GM13976 (cell line): ENCODE data around the gene ASCC3.

Experiments
- DNase-seq: peaks from one replicate; pipeline ENCODE4 v3.0.0; 2012; ENCODE audit warnings: low spot score
- CTCF ChIP-seq: IDR thresholded peaks from 2 replicates; pipeline ENCODE4 v1.5.1; 2012; ENCODE audit warnings: borderline replicate concordance, mild to moderate bottlenecking; ENCODE audit not compliant: insufficient read depth; ENCODE audit errors: extremely low read depth, missing control alignments, control extremely low read depth
- in situ Hi-C: fragments of 300-500 bp; cut with MboI; formaldehyde crosslinking; loops from one replicate; pipeline ENCODE4 v1.12.0; 2022; ENCODE audit warnings: low sequenced_read_pairs, mixed read lengths, inconsistent platforms; ENCODE audit not compliant: unreplicated experiment

The ASCC3 gene

DNA sequence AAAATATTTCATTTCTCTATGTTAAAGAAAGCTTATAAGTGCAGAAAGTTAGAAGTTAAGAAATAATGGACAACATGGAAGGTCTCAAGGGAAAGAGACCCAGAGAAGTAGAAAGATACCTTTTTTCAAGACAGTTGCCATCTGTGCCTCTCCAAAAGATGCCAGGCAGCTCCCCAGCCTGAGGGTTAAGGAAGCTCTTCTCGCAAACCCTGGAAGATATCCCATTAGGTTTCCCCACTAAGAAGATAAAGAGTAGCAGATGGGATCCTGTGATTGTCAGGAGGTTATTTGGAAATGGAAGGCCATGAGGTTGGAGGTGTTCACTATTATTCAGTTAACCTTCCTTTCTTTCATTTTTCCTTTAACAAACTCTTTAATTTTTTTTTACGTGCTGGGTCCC, 306.3 kb downstream of the ASCC3 start:
- in situ Hi-C loops, result no loop called here
- no peak for DNase-seq
- TF ChIP-seq CTCF, result no peak

DNA sequence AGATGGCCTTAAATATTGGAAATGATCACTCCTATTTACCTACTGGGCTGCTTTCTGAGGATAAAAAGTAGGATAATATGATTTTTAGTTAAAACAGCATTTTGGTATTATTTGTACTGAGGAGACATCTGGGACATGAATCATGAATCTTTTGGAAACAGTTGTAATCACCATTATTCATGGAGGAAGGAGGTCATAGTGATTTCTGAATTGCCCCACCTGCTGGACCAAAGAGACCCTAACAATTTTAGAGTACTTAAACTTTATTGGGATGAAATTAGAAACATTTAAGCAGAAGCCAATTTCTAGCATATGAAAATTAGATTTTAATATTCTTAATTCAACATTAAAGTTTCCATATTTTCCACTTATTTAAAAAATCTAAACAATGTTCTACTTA, 308.0 kb downstream of the ASCC3 start:
- TF ChIP-seq CTCF, result no peak

DNA sequence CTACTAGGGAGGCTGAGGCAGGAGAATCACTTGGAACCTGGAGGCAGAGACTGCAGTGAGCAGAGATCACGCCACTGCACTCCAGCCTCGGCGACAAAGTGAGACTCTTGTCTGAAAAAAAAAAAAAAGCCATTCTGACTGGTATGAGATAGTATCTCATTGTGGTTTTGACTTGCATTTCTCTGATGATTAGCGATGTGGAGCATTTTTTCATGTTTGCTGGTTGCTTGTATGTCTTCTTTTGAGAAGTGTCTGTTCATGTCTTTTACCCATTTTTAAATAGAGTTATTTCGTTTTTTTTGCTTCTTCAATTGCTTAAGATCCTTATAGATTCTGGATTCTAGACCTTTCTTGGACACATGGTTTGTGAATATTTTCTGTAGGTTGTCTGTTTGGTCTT, 312.9 kb downstream of the ASCC3 start:
- DNase-seq, result no peak
- in situ Hi-C loops, result no loop called here
- TF ChIP-seq CTCF, result no peak

More for the DNA sequence above, 308.0 kb downstream of the ASCC3 start:
- DNase-seq, result no peak
- in situ Hi-C loops, result no loop called here

- in situ Hi-C loops, result no loop called here
- no peak for TF ChIP-seq CTCF
- no peak for DNase-seq
These were observed 314.6 kb downstream of the ASCC3 start for GRCh38 chr6:100566563-100566962.

- in situ Hi-C loops, result no loop called here
- TF ChIP-seq CTCF, result no peak
- DNase-seq, result no peak
These were observed 315.6 kb downstream of the ASCC3 start for GRCh38 chr6:100565439-100566104.

- in situ Hi-C loops, result no loop called here
- no peak for TF ChIP-seq CTCF
These were observed 321.3 kb downstream of the ASCC3 start for GRCh38 chr6:100559859-100560258.

More at GRCh38 chr6:100559859-100560258, 321.3 kb downstream of the ASCC3 start:
- DNase-seq, result no peak
